NCI-H82 treated with DMSO at 0.1 percent for 48 hours (cell line): ENCODE data around the gene TAF4B.
"Not testable (repeated sequence)": the region's sequence is repeated elsewhere in the genome, so short reads cannot be mapped to it uniquely, and the experiment has no call there.

Experiments
- DNase-seq: peaks from one replicate; lab custom pipeline; 2025; ENCODE audit not compliant: unreplicated experiment; lab: John Stamatoyannopoulos, UW

Gene TAF4B

DNA sequence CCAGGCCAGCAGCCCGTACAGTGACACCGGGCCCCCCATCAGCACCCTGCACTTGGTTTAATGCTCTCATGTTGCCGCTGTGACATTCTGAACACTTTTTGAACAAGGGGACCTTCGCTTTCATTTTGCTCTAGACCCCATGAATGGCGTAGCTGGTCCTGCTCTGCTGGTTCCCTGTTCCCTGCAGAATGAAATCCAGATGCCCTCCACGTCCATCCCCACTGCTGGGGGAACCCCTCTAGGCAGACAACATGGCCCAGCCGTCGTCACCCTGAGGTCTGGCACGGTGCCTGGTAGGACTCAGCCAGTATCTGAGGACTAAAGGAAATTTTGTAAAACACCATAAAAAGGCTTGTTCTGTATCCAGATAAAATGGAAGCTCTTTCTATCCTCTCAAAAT lies 193.5 kb downstream of the TAF4B start:
- DNase-seq = no peak

GRCh38 chr18:26421503-26421902 lies 195.3 kb downstream of the TAF4B start:
- DNase-seq = no peak

DNA sequence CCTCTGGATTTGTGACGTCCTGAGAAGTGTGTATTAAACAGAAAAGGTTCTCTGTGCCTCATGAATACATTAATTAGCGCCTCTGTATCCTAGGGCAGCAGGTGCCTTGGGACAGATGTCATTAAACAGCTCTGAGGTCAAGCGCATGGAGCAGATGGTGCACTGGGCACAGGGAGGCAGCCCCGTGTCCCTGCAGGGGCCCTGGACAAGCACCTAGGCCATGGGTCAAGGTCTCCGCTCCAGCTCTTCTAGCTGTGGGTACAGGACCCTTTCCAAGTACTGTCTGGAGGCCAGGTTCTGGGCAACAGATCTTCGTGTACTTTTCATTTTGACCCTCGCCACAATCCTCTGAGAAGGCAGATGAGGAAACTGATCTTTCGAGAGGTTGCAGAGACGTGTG lies 195.7 kb downstream of the TAF4B start:
- DNase-seq = no peak

DNA sequence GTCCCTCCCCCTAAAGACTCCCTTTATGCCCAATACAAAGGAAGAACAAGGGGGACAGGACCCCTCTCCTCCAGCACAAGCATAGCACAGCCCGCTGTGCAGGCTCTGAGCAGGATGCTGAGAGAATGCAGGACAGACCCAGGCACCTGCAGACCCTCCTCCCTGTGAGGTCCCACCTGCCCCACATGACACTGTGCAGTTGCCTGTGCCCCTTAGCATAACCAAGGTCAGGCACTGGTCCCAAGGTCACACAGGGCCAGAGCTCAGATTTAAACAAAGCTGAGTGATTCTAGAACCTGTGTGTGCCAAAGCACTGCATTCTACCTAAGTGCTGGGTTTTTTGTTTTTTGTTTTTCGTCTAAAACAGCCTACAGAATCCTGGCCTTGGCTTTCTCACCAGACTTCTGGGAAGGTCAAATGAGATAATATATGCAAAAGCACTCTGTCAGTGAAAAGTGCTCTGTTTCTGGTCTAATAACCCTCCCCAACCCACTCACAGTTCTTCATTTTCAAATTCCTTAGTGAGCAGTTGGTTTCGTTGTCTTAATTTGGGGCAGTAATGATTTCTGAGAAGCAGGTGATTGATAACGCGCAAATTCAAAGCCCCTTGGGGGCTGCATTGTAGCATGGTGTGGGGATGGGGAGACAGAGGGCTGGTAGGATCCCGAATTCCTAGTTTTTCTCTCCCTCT lies 196.4 kb downstream of the TAF4B start:
- no peak for DNase-seq

GRCh38 chr18:26424428-26425147 lies 198.3 kb downstream of the TAF4B start:
- no peak for DNase-seq

DNA sequence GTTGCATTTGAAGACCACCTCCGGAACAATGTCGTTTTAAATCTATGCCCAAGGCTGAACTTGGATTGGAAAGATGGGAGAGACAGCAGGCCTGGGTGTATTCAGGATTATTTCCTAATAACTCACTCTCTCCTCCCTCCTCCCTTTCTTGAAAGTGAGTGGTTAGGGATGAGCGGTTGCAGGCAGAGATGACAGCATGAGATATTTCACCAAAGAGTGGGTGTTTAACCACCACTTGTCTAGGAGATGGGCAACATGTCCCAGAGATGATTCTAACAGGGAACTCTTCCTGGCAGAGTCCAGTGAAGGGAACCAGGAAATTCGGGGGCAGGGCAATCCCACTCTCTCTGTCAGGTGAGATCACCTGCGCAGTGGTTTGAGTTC lies 198.9 kb downstream of the TAF4B start:
- DNase-seq = no peak

DNA sequence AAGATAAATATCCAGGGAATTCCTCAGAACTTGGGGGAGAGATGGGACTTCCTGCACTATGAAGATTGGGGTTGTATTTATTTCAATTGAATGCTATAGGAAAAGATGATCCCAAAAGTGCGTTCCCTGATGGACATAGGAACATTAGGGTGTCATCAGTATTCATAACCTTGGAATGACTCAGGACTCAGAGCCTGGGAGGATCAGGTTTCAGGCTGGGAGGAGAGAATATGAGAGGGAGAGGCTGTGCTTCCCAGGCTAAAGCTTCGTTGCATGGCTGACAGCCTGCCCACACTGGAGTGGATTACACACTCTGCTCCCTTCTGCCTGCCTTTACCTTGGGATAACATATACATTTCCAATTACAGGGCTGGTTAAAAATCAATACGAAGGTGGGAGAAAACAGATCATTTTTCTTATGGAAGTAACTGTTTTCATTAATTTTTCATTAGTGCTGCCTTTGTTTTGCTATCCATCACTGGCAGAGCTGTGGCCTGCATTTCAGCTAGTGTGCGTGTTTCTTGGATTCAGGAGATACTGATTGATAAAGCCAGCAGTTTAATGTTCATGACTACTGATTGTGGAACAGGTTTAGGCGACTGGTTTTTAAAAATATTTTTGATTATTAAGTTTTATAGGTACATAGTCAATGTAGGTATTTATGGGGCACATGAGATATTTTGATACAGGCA lies 203.4 kb downstream of the TAF4B start:
- no peak for DNase-seq

DNA sequence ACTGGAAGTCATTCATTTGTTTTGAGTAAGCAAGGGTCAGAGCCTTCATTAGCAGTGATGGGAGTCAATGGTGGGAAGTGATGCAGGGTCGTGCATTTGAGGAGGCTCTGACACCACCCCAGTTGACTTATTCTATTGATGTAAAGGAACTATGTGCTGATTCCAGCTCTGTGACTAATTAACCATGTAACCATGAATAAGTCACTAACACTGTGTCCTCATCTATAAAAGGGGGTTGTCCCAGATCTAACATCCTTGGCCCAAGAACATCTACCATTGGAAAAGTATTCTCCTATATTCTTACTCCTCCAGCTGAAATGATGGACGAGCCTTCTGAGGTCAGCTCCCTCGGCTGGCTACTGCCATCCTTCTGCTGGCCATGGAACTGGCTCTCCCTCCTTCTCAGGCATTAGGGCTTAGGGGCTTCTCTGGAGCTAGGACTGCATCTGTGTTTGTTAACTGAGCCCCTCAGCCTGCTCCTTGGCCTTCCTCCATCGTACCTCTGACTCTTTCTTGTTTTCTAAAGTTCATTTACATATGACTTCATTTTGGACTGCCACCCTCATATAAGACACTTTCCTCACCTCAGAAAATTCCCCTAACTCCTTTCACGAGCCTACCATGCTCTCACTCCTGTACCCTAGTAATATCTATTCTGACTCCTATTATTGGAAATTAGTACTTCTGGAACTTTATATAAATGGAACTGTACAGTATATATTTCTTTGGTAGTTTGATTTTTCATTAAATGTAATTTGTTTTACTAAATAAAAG lies 206.6 kb downstream of the TAF4B start:
- DNase-seq = no peak

DNA sequence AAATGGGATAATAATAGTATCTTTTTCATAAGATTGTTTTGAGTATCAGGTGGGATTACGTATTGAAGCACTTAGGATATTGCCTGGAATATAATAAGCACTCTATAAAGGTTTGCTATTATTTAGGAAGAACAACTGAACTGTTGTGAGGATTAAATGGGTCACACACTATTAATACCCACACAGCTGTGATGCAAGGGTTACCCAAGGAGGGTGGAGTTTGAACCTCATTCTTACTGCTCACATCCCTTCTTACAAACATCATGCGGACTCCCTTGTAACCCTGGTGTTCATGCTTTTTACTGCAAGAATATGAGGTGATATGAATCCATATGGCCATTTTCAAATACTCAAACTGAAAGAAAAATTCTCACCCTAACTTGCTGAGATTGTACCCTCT lies 208.6 kb downstream of the TAF4B start:
- no peak for DNase-seq

DNA sequence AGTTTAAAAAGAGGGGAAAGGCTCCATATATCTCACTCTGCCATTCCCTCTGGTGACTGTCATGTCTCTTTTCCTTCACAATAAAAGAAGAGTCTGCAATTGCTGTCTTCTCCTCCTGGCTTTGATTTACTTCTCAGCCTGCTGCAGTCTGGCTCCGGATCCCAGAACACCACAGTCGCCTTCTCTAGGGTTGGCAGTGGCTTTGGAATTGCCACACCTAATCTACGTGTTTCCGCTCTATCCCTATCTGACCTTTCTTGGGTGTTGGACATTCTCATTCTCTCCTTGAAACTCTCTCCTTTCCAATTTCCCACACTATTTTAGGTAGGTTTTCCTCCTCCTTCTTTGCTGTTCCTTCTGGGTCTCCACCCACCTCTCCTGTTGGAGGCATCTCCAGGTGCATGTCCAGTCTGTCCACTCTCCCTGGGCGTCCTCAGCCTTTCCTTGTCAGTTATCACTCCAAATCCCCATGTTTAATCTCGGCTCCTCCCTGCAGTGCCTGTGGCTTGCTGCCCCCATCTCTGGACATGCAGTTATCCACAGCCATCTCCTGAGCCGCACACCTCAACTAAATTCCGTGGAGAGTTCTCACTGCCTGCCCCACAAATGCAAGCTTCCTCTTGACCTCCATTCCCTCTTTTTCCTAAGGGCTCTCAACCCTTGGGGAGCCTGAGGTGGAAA lies 209.3 kb downstream of the TAF4B start:
- no peak for DNase-seq

- no peak for DNase-seq
Measured at GRCh38 chr18:26436176-26437051, 210.2 kb downstream of the TAF4B start.

DNA sequence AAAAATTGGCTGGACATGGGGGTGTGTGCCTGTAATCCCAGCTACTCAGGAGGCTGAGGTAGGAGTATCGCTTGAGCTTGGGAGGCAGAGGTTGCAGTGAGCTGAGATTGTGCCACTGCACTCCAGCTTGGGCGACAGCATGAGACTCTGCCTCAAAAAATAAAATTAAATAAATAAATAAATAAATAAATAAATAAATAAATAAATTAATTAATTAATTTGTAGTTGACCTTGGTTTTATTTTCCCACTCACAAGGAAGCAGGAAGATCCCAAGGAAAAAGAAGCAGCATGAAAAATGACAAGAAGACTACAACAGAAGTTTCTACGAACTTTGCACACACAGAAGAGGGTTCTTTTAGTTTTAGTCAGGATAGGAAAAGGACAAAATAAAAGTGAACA lies 211.4 kb downstream of the TAF4B start:
- not testable (repeated sequence) for DNase-seq

DNA sequence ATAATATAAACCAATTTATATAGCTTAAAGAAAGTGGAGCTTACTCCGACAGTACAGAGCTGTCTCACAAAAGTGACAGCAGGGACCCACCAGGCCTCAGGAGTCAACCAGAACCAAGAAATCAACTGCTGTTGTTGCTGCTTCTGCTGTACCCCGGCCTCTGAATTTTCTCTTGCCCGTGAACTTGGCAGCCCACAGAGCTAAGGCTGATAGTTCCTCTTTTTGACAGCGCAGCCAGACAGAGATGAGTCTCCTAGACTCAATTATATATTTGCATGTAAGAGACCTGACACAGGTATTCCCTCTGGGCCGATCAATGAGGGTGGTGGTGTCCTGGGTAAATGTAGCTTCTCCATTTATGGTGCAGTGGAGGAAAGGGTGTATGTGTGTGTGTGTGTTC lies 212.7 kb downstream of the TAF4B start:
- no peak for DNase-seq

DNA sequence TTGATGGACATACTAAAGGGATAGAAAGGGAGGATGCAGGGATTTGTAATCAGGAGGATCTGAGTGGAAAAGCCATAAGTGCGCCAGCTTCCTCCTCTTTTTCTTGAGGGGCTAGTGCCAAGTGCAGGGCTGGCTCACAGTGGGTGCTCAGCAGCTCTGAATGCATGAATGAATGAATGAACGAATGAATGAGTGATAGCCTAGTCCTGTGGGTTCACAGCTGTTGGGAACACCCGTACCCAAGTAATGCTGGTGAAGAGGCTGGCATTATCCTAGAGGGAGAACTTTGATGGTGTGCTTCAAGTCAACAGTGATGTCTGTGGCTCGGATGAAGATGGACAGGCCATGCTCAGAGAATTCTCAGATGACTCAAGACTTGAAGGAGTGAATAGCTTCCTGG lies 213.3 kb downstream of the TAF4B start:
- DNase-seq = no peak

DNA sequence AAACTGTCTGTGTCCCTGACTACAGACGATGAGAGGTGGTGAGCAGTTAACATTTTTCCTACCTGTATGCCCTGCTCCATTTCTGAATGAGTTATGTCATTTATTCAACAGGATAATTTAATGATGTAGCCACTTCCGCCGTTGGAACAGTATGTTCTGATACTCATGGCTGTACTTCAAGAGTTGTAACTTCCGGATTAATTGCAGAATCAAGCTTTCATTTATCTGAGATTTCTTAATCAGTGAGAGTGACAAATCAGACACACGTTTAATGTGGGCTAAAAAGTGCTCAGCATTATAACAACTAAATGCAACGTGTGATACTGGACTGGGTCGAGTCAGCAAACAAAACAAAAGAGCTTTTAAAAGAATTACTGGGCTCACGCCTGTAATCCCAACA lies 214.4 kb downstream of the TAF4B start:
- no peak for DNase-seq
